ENCODE results near the gene OTUB1. TPM values are rescaled to one million over a fixed set of nuclear protein-coding genes. Genes with fewer than 3 reads are reported as not detected.

Gene OTUB1
- total RNA-seq, 1 donor from 2014 or later: 51.1 TPM

DNA sequence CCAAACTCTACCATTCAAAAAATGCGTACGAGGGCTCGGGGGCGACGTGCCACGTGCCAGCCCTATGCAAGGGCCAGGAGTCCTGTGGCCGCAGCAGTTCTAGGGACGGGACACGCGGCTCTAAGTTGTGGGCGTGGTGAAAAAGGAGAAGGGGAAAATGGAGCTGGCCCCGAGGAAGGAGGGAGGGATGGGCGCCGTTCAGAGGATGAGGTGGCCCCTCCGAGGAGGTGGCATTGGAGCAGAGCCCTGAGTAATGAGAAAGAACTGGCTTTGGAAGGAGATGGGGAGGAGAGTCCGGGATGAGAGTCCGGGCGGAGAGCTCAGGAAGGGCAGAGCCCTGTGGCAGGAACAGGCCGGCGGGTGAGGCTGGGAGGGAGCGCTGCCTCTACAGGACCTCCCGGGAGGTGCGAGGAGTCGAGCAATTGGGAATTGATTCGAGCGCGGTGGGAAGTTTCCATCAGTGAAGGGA lies 21.0 kb downstream of the OTUB1 start:
- H3K4me3 ChIP-seq (ENCODE audit: low read depth, low read length): peak overlapping the region; percentile 28
- TF ChIP-seq, protein P1, sequence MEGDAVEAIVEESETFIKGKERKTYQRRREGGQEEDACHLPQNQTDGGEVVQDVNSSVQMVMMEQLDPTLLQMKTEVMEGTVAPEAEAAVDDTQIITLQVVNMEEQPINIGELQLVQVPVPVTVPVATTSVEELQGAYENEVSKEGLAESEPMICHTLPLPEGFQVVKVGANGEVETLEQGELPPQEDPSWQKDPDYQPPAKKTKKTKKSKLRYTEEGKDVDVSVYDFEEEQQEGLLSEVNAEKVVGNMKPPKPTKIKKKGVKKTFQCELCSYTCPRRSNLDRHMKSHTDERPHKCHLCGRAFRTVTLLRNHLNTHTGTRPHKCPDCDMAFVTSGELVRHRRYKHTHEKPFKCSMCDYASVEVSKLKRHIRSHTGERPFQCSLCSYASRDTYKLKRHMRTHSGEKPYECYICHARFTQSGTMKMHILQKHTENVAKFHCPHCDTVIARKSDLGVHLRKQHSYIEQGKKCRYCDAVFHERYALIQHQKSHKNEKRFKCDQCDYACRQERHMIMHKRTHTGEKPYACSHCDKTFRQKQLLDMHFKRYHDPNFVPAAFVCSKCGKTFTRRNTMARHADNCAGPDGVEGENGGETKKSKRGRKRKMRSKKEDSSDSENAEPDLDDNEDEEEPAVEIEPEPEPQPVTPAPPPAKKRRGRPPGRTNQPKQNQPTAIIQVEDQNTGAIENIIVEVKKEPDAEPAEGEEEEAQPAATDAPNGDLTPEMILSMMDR (IDR thresholded peaks at IDR 0.05; ENCODE audit: insufficient read depth, low read length, severe bottlenecking): no peak
- no peaks in the 10 kb centered on the region for H3K36me3 ChIP-seq (ENCODE audit: control insufficient read depth, insufficient read depth, low read length)
- no peak for FAIRE-seq
- peaks cover 8% of the 10 kb centered on the region for H3K27me3 ChIP-seq (ENCODE audit: control insufficient read depth, insufficient read depth, low read length)
- no peak for DNase-seq (ENCODE audit: low read depth)

DNA sequence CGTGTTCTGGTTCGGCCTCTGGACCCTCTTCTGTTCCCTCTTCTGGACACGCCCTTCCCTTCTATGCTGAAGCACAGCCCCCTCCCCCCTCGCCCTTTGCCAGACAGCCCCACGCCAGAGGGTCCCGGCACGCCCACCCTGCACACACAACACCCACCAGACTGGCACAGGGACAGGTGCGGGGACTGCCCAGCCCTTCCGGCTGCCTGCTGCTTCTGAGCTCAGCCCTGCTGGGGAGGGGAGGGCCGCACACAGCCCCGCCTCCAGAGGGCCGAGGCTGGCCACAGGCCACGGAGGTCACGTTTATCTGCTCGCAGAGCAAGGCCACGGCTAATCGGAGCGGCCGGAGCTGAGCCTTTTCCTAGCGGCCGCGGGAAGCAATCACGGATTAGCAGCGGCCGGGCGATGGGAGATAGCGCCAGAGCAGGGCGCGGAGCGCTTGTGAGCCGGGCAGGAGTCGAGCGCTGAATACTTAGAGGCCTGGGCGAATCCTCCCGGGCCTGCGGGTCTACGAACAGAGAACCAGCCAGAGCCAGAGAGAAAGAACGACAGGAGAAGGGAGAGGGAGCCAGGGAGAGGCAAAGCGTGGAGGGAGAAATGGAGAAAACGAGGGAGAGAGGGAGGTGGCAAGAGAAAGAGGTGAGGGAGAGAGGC lies 21.5 kb downstream of the OTUB1 start:
- TF ChIP-seq, protein P1 (IDR thresholded peaks at IDR 0.05; ENCODE audit: insufficient read depth, low read length, severe bottlenecking): peak; percentile 27
- H3K4me3 ChIP-seq (ENCODE audit: low read depth, low read length): peak overlapping the region; percentile 28
- no peak for FAIRE-seq
- DNase-seq (ENCODE audit: low read depth): no peak
- peaks cover 8% of the 10 kb centered on the region for H3K27me3 ChIP-seq (ENCODE audit: control insufficient read depth, insufficient read depth, low read length)
- no peaks in the 10 kb centered on the region for H3K36me3 ChIP-seq (ENCODE audit: control insufficient read depth, insufficient read depth, low read length)

DNA sequence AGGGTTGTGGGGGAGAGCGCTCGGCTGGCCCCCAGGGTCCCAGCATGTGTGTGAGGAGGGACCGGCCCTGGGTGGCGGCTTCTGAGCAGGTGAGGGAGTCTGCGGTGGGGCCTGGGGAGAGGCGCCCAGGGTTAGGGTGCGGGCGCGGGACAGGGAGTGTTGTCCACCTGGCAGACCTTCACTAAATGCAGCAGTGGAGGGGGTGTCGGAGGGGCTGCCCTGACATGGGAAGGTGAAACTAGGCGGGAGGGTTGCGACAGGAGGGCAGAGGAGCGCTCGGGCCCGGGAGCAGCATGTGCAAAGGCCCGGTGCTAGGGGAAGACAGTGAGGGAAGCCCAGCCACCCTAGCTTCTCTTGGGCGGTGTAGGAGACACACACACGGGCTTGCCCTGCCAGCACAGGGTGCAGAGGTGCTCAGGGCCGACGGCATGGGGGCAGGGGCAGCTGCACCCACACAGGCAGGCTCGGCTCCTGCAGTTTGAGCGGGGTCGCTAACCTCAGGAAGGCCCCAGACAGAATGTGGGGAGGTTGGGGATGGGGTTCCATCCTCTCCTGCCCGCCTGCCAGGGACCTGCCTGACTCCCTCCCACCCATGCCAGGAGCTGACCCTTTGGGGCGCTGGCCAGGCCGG lies 22.2 kb downstream of the OTUB1 start:
- H3K4me3 ChIP-seq (ENCODE audit: low read depth, low read length): no peak overlapping the region
- TF ChIP-seq, protein P1 (IDR thresholded peaks at IDR 0.05; ENCODE audit: insufficient read depth, low read length, severe bottlenecking): no peak
- no peak for DNase-seq (ENCODE audit: low read depth)
- peaks cover 8% of the 10 kb centered on the region for H3K27me3 ChIP-seq (ENCODE audit: control insufficient read depth, insufficient read depth, low read length)
- FAIRE-seq: no peak
- H3K36me3 ChIP-seq (ENCODE audit: control insufficient read depth, insufficient read depth, low read length): no peaks in the 10 kb centered on the region

DNA sequence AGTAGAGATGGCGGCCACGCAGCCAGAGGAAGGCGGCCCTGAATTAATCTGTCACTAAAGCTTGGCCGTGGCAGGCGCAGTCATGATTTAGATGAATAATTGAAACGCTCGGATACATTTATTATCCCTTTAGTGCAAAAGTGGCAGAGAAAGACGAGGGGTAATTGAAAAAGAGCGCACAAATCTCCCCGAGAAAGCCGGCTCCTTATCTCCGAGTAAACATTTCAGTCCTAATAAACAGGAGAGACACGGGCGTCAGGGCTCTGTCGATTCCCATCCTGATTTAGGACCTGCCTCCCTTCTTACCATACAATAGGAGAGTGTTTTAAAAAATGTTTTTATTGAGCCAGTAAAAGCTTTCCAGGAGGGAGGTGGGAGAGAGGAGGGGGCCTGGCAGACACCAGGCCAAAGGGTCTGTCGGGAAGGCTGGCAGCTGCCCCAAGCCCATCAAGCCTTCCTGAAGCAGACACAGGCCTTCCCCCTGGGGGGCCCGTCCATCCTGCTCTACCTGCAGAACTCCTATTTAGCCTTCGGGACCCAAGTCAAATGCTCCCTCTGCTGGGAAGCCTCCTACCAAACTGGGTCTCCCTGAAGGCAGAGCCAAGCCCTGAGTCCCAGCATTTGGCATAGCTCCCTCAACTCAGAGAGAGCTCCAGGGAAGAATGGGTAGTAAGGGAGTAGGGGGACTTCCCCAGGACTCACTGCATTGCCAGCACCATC lies 22.8 kb downstream of the OTUB1 start:
- Histone ChIP-seq H3K27me3 (ENCODE audit: control insufficient read depth, insufficient read depth, low read length) (peaks cover 8% of the 10 kb centered on the region), H3K36me3 (ENCODE audit: control insufficient read depth, insufficient read depth, low read length) (no peaks in the 10 kb centered on the region), H3K4me3 (ENCODE audit: low read depth, low read length) (no peak overlapping the region)
- TF ChIP-seq, protein P1 (IDR thresholded peaks at IDR 0.05; ENCODE audit: insufficient read depth, low read length, severe bottlenecking): no peak
- DNase-seq (ENCODE audit: low read depth): no peak
- FAIRE-seq: no peak

DNA sequence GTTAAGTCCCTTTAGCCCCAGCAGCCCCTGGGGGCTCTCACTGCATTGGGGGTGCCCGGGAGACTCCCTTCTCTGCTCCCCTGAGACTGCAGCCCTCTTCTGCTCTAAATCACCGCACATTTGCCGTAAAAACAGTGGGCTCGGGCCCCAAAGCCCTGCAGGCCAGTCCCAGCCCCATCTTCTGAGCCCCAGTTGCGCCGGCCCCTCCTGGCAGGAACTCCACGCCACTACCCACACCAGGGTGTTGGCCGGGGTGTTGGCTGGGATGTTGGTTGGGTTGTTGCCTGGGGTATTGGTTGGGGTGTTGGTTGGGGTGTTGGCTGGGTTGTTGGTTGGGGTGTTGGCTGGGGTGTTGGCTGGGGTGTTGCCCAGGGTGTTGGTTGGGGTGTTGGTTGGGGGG lies 23.5 kb downstream of the OTUB1 start:
- TF ChIP-seq, protein P1 (IDR thresholded peaks at IDR 0.05; ENCODE audit: insufficient read depth, low read length, severe bottlenecking): no peak
- DNase-seq (ENCODE audit: low read depth) (no peak), FAIRE-seq (no peak)
- H3K27me3 ChIP-seq (ENCODE audit: control insufficient read depth, insufficient read depth, low read length): peaks cover 8% of the 10 kb centered on the region
- no peaks in the 10 kb centered on the region for H3K36me3 ChIP-seq (ENCODE audit: control insufficient read depth, insufficient read depth, low read length)
- H3K4me3 ChIP-seq (ENCODE audit: low read depth, low read length): no peak overlapping the region
